Measurements from ENCODE around the gene GJB3.
"Not testable (repeated sequence)": the region's sequence is repeated elsewhere in the genome, so short reads cannot be mapped to it uniquely, and the experiment has no call there.

The GJB3 gene
- long read RNA-seq, donor 1: 0 reads
- long read RNA-seq, donor 2: 0 reads
- long read RNA-seq, donor 3: 0 reads
- long read RNA-seq, donor 4, partial matches to known transcripts: 0 of 1 reads
- long read RNA-seq, donor 4, other reads (novel, unspliced or antisense): 0 of 1 reads
- long read RNA-seq, donor 5: 0 reads
- long read RNA-seq, donor 6: 0 reads
- long read RNA-seq, donor 7: 0 reads
- long read RNA-seq, donor 8: 0 reads

DNA sequence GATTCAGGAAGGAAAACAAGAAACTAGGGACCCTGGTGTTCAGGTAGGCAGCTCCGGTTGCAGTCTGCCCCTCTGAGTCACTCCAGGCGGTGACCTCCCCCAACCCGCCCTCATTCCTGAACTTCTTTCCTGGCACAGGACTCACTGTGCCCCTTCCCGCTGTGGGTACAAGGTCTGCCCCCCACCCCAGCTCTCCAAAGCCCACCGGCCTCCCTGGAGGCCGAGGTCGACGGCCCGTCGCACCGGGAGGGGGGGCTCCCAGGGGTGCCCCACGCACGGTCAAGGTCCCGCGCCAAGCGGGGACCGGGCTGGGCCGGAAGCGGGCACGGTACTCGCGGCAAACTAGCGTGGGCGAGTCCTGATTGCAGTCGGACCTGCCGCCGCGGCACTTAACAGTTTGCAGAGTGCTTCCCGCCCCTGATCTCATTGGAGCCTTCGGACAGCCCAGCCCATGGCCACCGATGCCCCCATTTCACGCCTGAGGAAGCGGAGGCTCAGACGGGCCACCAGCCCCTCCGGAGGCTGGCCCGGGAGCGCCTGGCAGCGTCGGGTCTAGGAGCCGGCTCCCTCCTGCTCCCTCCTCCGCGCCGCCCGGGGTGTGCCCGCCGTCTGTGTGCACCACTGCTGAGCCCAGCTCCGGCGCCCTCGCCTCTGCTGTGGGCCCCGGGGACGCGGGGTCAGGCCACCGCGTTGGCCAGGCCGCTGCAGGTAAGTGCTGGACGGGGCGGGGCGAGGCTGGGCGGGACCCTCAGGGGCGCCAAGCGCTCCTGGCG lies at the start of gene GJB3:
GJB3 (plus strand) TSS at position 144 of the 773 bp plus-strand sequence. CDS start 3,549 bp downstream, outside the sequence.
- peak; percentile 41 for DNase-seq

DNA sequence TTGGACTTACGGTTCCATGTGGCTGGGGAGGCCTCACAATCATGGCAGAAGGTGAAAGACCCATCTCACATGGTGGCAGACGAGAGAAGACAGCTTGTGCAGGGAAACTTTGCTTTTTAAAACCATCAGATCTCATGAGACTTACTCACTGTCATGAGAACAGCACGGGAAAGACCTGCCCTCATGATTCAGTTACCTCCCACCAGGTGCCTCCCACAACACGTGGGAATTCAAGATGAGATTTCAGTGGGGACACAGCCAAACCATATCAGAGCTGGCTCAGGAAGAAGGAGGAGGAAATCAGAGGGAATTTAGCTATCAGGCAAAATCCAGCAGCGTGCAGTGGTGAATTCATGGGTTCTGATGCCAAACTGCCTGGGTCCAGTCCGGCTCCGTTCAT lies 48.2 kb upstream of the GJB3 start:
- not testable (repeated sequence) for DNase-seq

DNA sequence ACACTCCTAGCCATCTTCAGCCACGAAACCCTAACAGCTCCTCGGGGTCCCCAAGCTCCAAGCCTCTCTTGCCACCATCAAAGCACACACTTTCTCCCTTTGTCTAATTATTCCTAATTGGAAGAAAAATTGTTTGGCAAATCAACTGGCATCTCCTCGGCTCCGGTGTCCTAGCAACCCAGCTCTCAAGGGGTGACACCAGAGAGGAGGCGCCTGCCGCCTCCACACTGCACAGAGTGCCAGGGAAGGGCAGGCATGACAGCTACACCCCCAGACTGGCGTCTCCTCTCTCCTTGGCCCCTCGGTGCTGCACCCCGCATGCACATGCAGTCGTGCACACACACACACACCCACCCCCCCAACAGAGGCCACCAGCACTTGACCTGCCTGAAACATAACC lies 44.3 kb upstream of the GJB3 start:
- DNase-seq: no peak

DNA sequence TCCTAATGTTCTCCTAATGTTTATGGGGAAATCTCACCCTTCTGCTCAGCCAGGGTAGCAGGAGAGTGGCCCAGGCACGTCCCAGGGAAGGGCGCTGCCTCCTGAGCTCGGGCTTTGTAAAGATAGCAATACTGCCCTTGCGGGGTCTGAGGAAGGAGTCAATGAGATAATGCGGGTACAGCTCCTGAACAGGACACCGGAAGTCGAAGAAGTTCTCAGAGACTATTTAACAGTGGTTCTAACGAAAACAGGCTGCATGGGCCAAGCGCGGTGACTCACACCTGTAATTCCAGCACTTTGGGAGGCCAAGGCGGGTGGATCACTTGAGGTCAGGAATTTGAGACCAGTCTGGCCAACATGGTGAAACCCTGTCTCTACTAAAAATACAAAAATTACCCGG lies 43.8 kb upstream of the GJB3 start:
- DNase-seq: not testable (repeated sequence)

DNA sequence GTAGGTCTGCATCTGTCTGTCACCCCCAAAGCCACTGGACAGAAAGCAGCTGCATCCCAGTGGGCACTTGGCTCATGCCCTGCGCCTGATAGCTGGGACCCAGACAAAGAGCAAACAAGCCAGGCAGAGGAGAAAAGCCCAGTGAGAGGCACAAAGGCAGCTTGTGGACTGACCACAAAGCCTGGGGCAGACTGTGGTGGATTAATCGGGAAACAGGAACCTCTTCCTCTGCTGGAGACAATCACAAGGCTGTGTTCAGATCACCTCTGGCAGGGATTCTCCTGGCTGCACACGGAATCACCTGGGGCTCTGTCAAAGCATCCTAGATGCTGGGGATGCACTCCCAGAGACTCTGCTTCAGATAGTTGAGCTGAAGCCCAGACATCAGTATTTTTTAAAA lies 41.4 kb upstream of the GJB3 start:
- DNase-seq: no peak

DNA sequence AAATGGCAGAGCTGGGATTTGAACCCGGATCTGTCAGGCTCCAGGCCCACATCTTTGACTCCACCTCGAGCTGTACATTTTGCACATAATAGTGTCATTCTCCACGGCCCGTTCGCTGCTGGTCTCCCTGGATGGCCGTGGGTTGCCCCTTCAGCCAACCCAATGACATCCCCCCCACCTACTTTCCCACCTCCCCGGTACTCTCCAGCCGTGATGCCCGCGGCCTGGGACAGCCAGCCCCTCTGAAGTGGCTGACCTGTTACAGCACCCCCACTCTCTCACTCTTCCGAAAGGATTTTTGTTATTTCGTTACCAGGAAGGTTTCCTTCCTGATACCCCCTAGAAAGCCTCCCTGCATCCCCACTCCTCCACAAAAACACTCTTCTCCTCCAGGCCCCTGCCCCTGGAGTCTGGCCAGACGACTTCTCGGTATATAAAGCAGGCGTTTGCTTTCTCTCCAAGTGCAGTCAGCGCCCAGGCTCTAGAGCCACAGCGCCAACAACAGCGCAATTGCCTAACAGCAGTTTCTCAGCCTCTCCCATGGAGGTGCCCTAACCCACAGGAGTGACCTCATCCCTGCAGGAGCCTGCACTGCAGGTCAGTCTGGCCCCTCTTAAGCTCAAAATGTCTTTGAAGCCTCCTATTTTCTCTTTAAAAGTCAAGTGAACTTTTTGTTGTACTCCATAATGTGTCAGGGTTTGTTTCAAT lies 40.7 kb upstream of the GJB3 start:
- DNase-seq: no peak

DNA sequence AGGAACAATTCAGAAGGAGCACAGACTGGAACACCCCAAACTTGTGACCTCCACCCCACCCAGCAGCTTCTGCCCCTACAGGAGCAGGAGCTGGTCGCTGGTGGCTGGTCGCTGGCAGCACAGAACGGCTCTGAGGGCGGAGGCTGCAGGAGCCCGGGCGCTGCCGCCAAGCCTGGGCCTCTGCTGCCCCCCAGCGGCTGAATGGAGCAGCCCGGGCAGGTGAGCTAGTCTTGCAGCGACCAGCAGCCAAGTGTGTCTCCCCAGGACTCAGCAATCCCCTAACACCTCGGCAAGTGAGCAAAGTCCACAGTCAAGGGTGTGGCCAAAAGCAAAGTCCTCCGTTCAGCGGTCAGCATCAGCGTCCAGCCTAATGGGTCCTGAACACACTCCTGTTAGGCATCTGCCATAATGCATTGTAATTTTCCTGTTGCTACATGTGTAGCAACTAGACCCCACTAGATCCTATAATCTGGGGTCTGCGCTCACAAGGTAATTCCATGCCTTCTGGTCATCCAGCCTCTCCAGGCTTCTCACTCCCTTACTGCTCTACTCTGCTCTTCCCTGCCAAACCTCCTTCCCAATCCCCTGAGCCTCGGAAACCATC lies 38.2 kb upstream of the GJB3 start:
- DNase-seq: peak; percentile 52

DNA sequence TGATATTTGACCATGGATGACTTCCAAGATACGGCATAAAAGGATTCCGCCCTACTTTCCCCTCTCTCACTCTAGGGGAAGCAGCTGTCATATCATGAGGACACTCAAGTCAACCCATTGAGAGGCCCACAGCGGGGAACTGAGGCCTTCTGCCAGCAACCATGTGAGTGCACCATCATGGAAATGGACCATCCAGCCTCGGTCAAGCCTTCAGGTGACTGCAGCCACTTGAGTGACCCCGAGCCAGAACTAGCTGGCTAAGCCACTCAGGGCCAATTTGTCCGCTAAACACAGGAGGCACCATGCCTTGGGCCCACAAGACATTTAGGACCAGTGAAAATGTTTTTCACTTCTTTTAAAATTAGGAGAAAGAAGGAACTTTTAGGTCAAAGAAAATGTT lies 37.2 kb upstream of the GJB3 start:
- DNase-seq: no peak

DNA sequence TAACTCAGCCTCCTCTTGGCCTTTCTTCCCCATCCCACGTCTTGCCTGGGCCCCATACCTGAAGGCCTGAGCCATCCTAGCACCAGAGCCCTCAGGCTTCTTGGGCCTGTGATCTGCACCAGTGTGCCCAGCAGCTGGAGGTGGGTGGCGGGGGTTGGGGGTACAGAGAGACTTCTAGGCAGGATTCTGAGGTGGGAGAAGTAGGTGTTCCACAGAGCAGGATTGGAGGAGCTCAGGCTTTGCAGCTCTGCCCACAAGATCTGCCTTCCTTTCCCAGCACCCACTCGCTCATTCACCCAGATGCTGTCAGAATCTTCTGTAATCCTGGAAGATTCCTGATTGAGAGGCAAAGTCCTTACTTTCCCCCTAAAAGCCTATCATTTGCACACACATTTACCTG lies 36.2 kb upstream of the GJB3 start:
- DNase-seq: no peak

DNA sequence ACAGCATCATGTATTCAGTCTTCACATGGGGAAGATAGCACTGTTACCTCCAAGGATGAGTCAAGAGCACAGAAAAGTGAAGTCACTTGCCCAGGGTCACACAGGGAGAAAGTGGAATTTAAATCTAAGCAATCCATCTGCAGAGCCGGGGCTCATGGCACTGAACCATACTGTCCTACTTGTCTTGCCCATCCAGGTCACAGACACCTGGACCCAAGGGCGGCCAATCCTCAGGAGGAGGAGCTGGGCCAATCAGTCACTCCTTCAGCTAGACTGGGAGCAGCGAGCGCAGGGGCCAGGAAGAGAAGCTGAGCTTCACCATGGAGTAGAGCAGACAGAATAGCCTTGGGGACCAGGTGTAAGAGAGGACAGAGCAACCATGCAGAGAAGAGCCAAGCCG lies 35.3 kb upstream of the GJB3 start:
- no peak for DNase-seq

DNA sequence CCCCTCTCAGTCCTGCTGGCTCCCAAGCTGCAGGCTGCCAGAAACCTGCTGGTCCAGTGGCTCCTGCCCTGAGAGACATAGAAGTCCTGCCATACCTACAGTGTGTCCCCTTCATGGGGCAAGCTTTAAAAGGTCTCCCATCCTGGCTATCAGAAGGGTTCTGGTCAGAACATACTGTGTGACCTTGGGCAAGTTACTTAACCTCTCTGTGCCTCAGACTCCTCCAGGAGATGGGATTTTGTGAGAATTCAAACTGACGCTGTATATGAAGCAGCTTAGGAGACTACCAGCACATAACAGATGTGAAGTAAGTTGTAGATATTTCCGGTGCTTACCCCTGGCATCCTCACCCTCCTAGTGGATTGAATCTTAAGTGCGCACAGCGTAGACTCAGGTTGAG lies 34.9 kb upstream of the GJB3 start:
- no peak for DNase-seq

DNA sequence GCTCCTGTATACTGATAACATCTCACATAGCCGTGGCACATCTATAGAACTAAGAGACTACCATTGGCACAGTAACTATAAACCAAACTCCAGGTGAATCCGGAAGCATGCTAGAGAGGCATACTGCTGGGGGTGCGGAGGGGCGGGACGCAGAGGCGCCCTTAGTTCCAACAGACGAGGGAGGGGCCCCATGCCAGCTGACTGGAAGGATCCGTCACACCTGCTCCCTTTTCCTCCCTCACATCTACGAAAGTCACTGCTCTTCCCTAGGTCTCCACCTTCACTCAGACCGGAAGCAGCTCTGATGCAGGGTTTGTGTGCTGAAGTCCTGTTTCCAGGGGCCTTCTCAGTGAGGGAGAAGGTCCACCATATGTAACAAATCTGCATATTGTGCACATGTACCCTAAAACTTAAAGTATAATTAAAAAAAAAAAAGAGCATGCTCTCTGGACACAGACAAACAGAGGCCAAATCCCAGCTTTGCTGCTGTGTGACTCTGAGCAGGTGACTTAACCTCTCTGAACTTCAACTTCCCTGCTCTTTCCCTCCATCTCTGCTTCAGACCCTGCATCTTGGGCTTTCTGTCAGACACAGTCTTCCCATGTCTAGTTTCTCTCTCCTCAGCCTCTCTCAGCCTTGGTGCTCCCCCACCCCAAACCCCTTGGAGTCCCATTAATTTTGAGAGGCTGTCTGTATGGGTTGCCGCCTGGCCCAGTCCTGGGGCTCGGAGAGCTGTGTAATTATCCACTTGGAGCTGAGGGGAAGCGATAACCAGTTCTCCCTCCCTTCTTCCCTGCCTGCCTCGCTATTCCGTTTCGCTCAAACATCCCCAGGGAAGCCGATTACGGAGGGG lies 34.0 kb upstream of the GJB3 start:
- no peak for DNase-seq

DNA sequence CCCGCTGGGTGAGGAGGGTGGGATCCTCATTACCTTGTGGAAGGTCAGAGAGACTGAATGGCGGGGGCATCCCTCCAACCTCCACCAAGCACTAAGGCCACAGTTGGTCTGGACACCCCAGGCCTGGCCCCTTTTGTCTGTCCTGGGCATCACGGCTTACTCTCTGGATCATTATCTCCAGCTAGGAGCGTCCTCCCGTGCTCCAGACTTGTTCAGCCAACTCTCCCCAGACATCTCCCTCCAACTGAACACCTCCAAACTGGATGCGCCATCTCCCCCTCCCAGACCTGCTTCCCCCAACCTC lies 33.4 kb upstream of the GJB3 start:
- no peak for DNase-seq

DNA sequence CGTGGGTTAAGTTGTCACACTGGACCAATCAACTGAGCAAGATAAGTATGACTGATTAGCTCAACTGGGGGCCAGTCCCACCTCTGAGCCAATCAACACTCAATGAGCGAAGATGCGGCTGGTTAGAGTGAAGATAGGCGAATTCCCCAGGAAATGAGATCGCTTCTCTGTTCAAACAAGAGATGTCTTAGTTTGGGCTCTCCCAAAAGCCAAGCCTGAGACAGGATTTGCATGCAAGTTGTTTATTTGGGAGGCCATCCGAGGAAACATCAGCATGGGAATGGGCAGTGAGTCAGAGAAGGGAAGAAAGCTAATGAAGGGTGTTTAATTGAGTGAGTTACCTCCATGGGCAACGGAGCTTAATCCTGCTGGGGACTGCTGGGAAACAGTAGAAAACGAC lies 31.0 kb upstream of the GJB3 start:
- DNase-seq: no peak

DNA sequence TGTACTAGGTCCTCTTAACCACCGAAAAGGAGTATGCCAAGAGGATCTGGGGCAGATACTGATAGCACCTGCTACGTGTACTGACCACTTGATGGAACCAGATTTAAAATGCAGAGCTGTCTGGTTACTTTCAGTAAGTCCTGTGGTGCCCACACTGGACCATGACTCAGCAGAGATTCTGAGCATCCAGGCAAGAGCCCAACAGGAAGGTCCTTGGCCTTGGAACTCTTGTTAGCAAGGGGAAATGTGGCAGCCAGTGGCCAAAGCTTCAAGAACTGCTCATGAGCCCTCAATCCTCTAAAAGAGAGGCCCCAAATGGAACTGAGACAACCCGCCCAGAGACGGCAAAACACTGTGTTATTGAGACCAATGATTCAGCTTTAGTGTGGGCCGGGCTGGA lies 30.4 kb upstream of the GJB3 start:
- no peak for DNase-seq

DNA sequence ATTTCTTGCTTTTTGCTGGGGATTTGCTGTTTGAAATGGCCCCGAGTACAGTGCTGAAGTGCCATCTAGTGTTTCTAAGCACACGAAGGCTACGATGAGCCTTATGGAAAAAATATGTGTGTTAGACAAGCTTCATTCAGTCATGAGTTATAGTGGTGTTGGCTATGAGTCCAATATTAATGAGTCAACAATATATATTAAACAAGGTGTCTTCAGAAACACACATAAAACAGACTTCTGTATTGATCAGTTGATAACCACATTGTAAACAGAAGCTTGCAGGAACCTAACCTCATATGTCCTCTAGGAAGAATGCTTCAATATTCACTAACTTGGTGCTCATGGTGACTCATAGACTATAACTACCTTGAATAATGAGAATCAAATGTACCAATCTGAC lies 27.9 kb upstream of the GJB3 start:
- no peak for DNase-seq

DNA sequence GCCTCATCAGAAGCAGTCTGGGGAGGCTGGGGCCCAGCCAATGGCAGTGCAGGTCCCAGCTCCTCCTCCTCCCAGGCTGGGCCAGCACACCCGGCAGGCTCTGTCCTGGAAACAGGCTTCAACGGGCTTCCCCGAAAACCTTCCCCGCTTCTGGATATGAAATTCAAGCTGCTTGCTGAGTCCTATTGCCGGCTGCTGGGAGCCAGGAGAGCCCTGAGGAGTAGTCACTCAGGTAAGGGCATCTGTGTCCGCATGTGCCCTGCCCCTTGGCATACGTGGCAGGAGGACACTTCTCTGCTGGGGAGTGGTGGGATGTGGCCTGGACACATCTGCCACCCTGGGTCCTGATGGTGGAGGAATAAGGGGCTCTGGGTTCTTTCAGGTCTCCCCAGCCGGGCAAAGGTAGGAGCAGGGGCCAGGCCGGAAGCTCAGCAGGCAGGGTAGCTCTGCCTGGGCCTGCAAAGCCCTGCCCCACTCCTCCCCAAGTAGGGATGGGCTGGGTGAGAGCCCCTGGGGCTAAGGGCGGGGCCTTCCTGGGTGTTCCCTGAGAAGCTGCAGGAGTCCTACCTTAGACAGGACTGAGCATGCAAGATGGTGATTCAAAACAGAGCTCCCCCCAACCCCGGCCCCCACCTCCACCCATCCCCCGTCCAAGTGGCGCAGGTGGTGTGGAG lies 25.9 kb upstream of the GJB3 start, which contains the start of gene GJB5:
GJB5 (plus strand) TSS at position 84 of the 674 bp plus-strand sequence. CDS start 2,284 bp downstream, outside the sequence.
- no peak for DNase-seq

DNA sequence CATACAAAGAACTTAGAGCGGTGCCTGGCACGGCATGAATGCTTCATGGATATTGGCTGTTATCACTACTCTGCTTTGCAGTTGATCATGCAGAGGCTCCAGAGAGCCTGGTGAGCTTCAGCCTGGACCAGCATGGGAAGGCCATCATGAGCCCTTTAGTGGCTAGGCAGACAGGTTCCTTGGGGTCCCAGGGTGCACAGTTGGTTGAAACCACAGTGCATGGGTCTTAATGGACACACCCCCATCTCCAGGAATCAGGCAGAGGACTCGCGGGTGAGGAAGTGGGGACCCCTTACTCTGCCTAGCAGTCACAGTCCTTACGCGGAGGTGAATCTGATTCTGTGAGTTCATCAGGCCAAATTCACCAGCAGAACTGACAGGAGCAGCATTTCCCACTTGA lies 25.1 kb upstream of the GJB3 start:
- no peak for DNase-seq

DNA sequence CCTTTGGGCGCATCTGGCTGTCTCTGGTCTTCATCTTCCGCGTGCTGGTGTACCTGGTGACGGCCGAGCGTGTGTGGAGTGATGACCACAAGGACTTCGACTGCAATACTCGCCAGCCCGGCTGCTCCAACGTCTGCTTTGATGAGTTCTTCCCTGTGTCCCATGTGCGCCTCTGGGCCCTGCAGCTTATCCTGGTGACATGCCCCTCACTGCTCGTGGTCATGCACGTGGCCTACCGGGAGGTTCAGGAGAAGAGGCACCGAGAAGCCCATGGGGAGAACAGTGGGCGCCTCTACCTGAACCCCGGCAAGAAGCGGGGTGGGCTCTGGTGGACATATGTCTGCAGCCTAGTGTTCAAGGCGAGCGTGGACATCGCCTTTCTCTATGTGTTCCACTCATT lies 23.6 kb upstream of the GJB3 start:
- DNase-seq: no peak

DNA sequence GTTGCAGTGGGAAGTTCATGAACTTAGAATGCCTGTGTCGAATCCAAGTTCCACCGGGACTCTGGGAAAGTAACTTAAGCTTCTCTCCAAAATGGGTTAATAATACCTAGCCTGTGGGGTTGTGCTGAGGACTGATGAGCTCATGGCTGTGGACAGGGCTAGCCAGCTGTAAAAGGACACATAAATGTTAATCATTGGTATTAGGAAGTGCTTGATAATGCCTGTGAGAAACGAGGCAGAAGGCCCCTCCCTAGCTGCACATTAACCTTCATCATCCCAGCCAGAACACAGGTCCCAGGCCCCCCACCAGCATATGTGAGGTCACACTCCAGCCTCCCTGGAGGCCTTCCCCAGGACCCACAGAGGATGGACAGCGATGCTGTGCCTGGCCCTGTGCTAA lies 22.3 kb upstream of the GJB3 start:
- no peak for DNase-seq

DNA sequence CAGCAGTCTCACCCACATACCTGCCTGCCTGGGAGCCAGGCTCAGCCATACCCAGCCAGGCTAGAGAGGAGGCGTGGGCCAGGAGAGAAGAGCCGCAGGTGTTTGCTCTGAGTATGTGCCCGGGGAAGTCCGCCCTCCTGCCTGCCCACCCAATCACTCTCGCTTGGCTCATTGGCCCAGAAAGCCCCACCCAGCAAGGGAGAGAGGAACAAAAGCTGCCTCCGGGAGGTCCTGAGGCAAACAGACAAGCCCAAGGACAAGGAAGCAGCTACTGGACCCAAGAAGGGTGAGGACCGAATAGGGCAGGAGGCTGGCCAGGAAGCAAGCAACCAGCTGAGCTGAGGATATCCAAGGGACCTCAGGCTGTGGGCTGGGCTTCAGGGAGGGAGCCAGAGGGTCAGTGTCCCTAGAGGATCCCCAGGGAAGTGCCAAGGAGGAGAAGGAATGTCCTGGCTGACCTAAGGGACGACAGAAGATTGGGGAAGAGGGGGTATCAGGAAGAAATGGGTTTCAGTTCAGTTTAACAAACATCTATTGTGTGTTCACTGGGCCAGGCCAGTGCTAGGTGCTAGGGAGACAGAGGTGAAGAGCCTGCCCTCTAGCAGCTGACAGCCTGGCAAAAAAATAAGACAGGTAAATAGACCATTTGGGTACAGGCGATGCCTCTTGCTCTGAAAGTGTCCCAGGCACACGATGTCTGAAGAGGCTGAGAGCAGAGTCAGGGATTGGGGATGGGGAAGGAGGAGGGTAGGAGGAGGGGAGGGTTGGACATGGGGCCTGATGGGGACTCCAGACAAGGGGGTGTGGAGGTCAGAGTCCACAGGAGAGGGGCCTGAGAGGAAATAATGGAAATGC lies 21.3 kb upstream of the GJB3 start, which contains the start of gene GJB4:
GJB4 (plus strand) TSS at position 238 of the 855 bp plus-strand sequence. CDS start 1,515 bp downstream, outside the sequence.
- DNase-seq: no peak

Data from right kidney (tissue), 9 donors.